Adrenal gland (tissue), 5 donors: ENCODE data around the gene GOLGA8H.
"Not testable (repeated sequence)": the region's sequence is repeated elsewhere in the genome, so short reads cannot be mapped to it uniquely, and the experiment has no call there.

Experiments
- POLR2A ChIP-seq, 2 donors: fragments of 450-650 bp; IDR thresholded peaks; one replicate each; pipeline ENCODE4 v1.6.1; 2017; ENCODE audit warnings: antibody characterized with exemption in 2 of 2, mild to moderate bottlenecking in 2 of 2, moderate library complexity in 1 of 2
- TF ChIP-seq, protein P1 (sequence below), 6 experiments: fragments of 450-650 bp in 4 of 6; fragments of 200-600 bp in 2 of 6; sonication (generic) in 1 of 6; IDR thresholded peaks; 1 replicate in 5 of 6; 2 replicates in 1 of 6; pipeline versions ENCODE4 v1.5.1 to v1.8.0; 2016 to 2021; ENCODE audit warnings: antibody characterized with exemption in 6 of 6, mild to moderate bottlenecking in 2 of 6, moderate library complexity in 1 of 6
- donor health status: DM: no; HTN: no; CAD: no.

DNA sequence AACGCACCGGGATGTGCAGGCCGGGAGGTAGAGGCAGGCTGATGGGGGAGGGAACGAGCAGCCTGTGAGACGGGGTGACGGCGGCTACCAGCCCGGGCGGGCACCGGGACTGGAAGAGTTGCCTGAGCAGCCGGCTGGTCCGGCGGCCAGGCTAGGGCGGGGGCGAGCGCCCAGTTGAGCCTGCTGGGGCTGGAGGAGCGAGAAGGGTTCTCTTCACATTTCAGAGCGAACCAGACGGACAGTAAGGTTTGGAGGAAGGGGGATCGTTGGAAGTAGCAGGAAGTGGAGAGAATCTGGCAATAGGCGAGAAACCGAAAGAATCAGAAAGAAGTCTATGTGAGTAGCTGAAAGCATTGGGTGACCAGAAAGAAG is 22.4 kb downstream of the GOLGA8H start:
- TF ChIP-seq, protein P1, sequence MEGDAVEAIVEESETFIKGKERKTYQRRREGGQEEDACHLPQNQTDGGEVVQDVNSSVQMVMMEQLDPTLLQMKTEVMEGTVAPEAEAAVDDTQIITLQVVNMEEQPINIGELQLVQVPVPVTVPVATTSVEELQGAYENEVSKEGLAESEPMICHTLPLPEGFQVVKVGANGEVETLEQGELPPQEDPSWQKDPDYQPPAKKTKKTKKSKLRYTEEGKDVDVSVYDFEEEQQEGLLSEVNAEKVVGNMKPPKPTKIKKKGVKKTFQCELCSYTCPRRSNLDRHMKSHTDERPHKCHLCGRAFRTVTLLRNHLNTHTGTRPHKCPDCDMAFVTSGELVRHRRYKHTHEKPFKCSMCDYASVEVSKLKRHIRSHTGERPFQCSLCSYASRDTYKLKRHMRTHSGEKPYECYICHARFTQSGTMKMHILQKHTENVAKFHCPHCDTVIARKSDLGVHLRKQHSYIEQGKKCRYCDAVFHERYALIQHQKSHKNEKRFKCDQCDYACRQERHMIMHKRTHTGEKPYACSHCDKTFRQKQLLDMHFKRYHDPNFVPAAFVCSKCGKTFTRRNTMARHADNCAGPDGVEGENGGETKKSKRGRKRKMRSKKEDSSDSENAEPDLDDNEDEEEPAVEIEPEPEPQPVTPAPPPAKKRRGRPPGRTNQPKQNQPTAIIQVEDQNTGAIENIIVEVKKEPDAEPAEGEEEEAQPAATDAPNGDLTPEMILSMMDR (IDR thresholded peaks at IDR 0.05): not testable (repeated sequence)
- TF ChIP-seq POLR2A (IDR thresholded peaks at IDR 0.05): not testable (repeated sequence)
